Measurements from ENCODE around the gene TMEM9B.
"Not testable (repeated sequence)": the region's sequence is repeated elsewhere in the genome, so short reads cannot be mapped to it uniquely, and the experiment has no call there.

The TMEM9B gene

DNA sequence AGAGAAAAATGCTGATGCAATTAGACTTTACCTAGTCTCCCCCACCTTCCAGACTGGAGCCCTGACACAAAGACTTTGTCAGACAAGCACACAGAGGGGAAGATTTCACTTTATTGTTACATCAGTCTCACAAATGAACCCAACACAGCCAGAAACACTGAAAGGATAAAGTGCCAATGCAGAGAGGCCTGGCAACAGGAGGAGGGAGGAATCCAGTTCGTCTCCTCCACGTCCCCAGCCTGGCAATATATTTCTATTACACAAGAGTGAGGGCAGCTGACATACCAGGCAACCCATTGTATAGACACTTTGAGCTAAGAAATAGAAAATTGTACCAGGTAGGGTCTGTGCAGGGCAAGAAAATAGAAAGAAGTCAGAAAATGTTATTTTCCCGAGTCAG is 16.2 kb upstream of the TMEM9B start:
- no peak overlapping the region for H3K4me3 ChIP-seq (ENCODE audit: low read depth, low read length)
- no peak for DNase-seq (ENCODE audit: low read depth)

- not testable (repeated sequence) for H3K4me3 ChIP-seq (ENCODE audit: low read depth, low read length); DNase-seq (ENCODE audit: low read depth)
Observed at GRCh38 chr11:8979365-8979764, 15.1 kb upstream of the TMEM9B start.

DNA sequence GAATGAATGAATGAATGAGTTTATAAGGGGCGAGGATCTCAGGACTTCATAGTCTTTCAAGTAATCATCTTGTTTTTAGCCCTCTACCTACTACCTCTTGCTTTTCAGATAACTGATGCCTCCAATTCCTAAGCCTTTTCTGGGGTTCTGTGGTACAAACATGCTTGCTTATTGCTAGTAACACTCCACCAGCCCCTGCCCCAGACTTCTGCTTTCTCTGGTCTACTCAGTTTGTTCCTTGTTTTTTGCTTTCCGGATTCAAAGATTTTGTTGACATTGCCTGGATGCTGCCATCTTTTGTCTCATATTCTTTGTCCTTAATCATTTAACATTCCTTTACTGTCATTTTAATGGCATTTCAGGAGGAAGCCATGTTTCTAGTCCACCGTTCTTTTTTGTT is 8.9 kb upstream of the TMEM9B start:
- no peak overlapping the region for H3K4me3 ChIP-seq (ENCODE audit: low read depth, low read length)
- DNase-seq (ENCODE audit: low read depth), result no peak

DNA sequence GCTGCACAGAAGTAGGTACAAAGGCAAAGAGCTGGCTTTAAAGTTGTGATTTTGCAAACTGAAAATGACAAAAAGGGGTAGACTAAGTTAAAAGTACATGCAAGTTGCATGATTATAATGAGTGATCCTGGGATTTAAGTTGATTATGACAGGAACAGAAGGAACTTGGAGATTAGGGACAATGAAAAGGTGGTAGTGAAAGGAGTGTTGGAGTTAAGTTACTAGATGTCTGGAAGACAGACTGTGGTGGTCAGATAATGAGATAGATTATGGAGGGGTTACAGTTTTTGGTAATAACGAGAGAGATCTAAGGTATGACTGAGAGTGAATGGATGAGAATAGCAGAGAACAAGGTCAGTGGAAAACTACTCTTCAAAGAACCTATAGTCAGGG is 7.7 kb upstream of the TMEM9B start:
- no peak for DNase-seq (ENCODE audit: low read depth)
- no peak overlapping the region for H3K4me3 ChIP-seq (ENCODE audit: low read depth, low read length)

GRCh38 chr11:8971196-8971923 is 7.1 kb upstream of the TMEM9B start:
- H3K4me3 ChIP-seq (ENCODE audit: low read depth, low read length), result no peak overlapping the region
- no peak for DNase-seq (ENCODE audit: low read depth)

DNA sequence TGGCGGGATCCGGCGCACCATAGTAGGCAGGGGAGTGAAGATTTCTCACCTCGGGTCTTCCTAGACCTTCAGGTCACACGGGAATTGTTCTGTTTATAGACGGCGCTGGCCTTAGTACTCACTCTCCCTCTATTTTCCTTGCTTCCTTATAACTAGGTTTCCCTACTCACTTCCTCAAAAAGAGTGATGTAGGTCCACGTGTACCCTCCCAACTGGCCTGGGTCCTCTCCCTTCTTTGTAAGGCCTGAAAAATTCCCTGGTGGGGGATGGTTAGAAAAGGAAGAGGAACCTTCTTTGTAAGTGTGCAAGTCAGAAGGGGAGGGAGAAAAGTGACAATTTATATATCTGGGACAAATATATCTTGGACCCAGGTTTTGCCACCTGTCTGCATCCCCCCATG is 2.9 kb upstream of the TMEM9B start:
- no peak for DNase-seq (ENCODE audit: low read depth)
- H3K4me3 ChIP-seq (ENCODE audit: low read depth, low read length), result no peak overlapping the region

DNA sequence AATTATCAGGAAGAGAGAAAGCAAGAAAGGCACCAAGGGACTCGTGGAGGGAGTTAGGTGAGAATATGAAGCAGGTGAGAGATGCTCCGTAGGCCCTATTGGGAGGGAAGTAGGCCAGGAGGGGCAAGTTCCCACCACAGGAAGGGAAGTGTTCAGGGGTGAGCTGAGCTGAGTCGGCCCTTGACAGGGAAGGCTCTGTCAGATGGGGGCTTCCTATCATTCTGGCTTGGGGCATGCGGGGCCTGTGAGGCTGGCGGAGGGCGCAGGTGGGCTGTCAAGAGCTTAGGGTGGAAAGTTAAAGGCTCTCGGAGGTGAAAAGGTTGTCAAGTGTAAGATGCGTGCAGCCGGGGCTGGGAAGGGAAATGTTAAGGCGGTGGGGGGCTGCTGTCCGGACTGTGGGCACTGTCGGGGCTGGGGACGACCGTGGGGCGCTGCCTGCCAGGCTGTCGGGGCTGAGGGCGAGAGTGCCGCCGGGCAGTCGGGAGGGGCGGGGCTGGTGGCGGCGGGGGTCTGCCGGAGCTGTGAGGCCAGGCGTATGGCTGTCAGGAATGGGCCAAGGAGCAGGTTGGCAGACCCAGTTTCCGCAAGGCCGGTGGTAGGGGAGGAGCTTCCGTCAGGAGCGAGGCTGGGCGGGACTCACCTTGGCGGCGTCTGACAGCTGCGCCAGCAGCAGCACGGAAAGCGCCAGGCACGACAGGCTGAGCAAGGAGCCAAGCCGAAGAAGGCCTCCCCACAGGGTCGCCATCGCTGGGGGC is 496 bp downstream of the TMEM9B start:
- peak; percentile 13 for DNase-seq (ENCODE audit: low read depth)

DNA sequence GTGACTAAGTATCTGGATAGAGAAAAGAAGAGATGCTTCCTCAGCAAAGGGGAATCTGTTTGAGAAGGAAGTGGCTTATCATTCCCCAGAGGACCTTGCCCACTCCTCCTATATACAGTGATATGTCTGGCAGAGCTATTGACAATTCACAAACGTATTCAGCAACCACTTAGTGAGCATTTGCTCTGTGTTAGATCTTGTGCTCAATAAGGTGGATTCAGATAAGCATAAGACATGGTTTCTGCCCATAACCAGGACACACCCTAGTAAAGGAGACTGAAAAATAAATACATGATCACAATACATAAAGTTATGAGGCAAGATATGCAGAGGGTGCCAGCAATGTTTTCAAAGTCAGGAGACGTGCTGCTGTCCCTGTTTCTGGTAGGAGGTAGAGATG is 1.4 kb downstream of the TMEM9B start:
- no peak overlapping the region for H3K4me3 ChIP-seq (ENCODE audit: low read depth, low read length)
- DNase-seq (ENCODE audit: low read depth), result no peak

More for the DNA sequence above, 496 bp downstream of the TMEM9B start:
- H3K4me3 ChIP-seq (ENCODE audit: low read depth, low read length), result peak overlapping the region; percentile 90

- DNase-seq (ENCODE audit: low read depth), result no peak
- H3K4me3 ChIP-seq (ENCODE audit: low read depth, low read length), result no peak overlapping the region
Observed at GRCh38 chr11:8961401-8961800, 2.8 kb downstream of the TMEM9B start.

DNA sequence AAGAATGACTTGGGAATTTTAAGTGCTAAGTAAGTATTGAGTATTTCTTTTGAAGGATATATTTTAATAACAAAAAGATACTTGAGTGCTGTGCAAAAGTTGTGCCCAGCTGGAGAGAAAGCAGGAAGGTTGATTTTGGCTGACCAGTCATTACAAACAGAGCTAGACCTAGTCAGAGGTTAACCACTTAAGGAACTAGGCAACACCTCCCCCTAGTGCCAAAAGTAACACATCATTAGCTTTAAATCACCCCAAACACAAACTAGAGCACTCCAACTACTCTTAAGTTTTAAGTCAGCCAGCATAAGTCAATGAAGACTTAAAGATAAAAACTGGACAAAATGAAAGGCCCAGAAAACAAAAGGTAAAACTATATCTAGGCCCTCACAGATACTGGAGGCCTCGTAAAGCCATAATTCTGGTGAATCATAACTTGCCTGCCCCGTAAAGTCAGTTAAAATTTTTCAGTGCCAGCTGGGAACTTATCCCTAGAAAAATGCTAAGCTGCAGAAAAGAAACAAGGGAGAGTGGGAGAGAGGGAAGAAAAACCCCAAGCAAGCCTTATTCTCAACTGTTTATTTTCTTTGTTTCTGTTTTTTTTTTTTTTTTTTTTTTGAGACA is 4.6 kb downstream of the TMEM9B start:
- peak; percentile 39 for DNase-seq (ENCODE audit: low read depth)
- H3K4me3 ChIP-seq (ENCODE audit: low read depth, low read length), result no peak overlapping the region

DNA sequence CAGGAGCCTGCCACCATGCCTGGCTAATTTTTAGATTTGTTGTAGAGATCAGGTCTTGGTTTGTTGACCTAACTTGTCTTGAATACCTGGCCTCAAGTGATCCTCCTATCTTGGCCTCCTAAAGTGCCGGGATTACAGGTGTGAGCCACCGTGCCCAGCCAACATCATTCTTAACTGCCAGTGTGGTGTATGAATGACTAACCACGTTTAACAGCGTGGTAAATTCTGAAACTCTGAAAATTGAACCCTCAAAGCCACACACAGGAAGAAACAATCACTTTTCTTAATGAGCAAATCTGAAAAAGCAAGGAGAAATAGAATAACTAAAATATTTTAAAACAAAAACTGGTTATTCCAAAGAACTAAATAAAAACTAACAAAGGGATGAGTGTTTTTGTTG is 7.4 kb downstream of the TMEM9B start:
- DNase-seq (ENCODE audit: low read depth), result no peak

DNA sequence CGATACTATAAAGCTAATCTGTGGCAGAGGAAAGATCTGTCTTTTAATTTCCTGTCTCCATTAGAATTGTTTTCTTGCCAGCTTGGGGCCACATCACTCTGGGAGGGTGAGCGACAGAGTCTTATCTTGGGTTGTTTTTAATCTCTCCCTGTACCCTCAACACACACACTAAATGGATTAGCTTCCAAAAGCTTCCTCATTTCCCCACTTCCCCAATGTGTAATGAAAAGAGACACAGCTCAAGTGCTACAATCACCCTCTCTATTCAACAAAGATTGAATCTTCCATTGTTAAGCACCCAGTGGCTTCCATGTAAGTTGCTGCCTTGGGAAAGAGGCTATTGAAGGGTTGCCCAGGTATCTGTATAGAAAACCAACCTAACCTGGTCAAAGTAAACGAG is 15.4 kb downstream of the TMEM9B start:
- H3K4me3 ChIP-seq (ENCODE audit: low read depth, low read length), result no peak overlapping the region
- DNase-seq (ENCODE audit: low read depth), result no peak

More for the DNA sequence above, 7.4 kb downstream of the TMEM9B start:
- H3K4me3 ChIP-seq (ENCODE audit: low read depth, low read length), result no peak overlapping the region

DNA sequence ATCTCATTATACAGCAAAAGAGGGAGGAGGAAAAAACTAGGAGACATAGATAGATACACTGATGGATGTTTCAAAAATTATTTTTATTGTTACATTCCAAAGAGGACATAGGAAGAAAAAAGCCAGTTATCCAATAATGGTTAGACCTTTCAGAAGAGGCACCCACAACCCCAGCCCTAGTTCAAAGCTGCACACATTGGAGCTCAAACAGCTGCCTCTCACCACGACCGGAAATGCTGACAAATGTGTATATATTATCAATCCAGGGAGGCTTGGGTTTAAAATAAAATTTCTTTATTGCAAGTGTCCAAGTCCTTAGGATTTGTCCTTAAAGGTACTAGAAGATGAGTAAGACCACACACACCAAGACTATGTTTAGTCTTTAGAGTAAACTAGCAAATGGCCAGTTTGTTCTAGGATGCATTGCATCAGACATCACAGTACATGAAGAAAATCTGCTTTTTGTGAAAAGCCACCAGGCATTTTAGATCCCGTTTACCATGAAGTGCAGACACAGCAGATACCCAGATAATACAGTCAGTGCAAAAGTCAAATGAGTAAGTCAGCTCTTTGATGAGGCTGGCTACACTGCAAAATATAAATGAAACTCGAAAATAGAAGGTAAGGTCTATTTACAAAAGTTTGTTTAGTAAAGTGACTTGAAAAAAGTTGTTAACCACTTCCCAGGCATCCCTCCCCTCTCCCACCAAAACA is 16.9 kb downstream of the TMEM9B start:
- no peak overlapping the region for H3K4me3 ChIP-seq (ENCODE audit: low read depth, low read length)
- DNase-seq (ENCODE audit: low read depth), result no peak

GRCh38 chr11:8942518-8943066 is 21.6 kb downstream of the TMEM9B start, which contains the start of gene ASCL3:
Gene ASCL3, minus strand, starts transcription at chr11:8943016. Its CDS starts 4,855 bp downstream, at chr11:8938161.
- no peak within 1 kb of the TSS for H3K4me3 ChIP-seq (ENCODE audit: low read depth, low read length)
- DNase-seq (ENCODE audit: low read depth), result no peak

- DNase-seq (ENCODE audit: low read depth), result no peak
- H3K4me3 ChIP-seq (ENCODE audit: low read depth, low read length), result no peak overlapping the region
Observed at GRCh38 chr11:8941341-8942103, 22.7 kb downstream of the TMEM9B start.

DNA sequence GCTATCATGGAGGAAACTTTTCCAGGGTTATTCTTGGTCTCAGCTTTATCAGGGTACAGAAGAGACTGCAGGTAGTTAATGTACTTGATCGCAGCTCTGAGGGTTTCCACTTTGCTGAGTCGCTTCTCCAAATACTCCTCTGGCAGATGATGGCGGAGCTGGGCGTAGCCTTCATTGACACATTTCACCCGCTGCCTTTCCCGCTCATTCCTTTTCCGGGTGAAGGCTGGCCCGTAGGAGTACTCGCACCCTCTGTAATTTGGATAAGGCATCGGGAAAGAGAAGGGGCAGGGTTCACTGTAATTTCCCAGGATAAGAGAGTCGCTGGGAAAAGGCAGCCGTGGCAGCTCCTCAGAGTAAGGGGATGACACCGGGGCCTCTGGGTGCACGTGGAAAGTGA is 26.6 kb downstream of the TMEM9B start:
- H3K4me3 ChIP-seq (ENCODE audit: low read depth, low read length), result no peak overlapping the region
- DNase-seq (ENCODE audit: low read depth), result no peak

DNA sequence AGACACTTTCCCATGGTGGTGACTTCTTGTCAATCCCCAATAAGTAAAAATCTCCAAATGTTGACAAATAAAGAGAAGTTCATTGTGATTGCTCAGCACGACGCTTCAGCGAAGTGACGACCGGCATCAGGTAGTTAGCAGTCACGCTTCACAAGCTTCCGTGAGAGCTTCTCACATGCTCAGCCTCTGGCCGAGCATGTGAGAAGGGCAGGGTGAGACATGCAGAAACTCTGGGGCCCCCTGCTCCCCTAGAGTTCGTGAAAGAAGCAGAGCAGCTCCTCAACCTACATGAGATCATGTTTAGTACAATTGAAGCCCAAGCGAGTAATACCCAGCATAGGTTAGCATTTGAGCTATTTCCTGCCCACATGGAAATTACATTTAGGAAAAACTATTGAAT is 27.1 kb downstream of the TMEM9B start:
- no peak for DNase-seq (ENCODE audit: low read depth)
- H3K4me3 ChIP-seq (ENCODE audit: low read depth, low read length), result no peak overlapping the region

DNA sequence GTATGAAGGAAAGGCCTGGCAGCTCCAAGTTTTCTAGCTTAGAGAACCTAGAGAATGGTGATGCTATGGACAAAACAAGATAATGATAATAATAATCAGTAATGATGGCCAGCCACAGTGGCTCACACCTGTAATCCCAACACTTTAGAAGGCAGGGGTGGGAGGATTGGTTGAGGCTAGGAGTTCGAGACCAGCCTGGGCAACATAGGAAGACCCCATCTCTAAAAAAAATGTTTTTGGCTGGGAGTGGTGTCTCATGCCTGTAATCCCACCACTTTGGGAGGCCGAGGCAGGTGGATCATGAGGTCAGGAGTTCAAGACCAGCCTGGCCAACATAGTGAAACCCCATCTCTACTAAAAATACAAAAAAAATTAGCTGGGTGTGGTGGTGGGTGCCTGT is 28.5 kb downstream of the TMEM9B start:
- DNase-seq (ENCODE audit: low read depth); H3K4me3 ChIP-seq (ENCODE audit: low read depth, low read length): not testable (repeated sequence)
